Neural cell (in vitro differentiated cells): ENCODE data around the gene MPEG1. TPM values are rescaled to one million over a fixed set of nuclear protein-coding genes. Genes with fewer than 3 reads are reported as not detected.

ENCODE experiments used
- H2AFZ ChIP-seq: fragments of 200-600, 300-800 bp; sonication (generic), shearing (Covaris generic); 2 replicates; pipeline ENCODE4 v1.6.0; 2014; ENCODE audit warnings: low read depth, mild to moderate bottlenecking, antibody characterized with exemption, low read length, moderate library complexity
- H3F3A ChIP-seq: fragments of 200-600 bp; shearing (Covaris generic); 2 replicates; pipeline ENCODE4 v1.6.1; 2016; ENCODE audit warnings: mild to moderate bottlenecking, moderate library complexity, mixed read lengths, antibody characterized with exemption, low read length; ENCODE audit not compliant: insufficient read depth, poor library complexity, severe bottlenecking
- H3K27ac ChIP-seq: fragments of 200-600, 300-800 bp; sonication (generic), shearing (Covaris generic); 2 replicates; pipeline ENCODE4 v1.5.1; 2014; ENCODE audit warnings: mild to moderate bottlenecking, low read length, moderate library complexity
- H3K27me3 ChIP-seq: fragments of 300-800, 200-600 bp; sonication (generic), shearing (Covaris generic); 2 replicates; pipeline ENCODE4 v1.6.0; 2014; ENCODE audit warnings: mild to moderate bottlenecking, low read depth, low read length, moderate library complexity; ENCODE audit not compliant: insufficient read depth
- H3K36me3 ChIP-seq: fragments of 300-800, 200-600 bp; sonication (generic), shearing (Covaris generic); 2 replicates; pipeline ENCODE4 v1.5.1; 2014; ENCODE audit warnings: mild to moderate bottlenecking, antibody characterized with exemption, low read length, moderate library complexity; ENCODE audit not compliant: insufficient read depth
- H3K4me2 ChIP-seq: fragments of 300-800, 200-600 bp; sonication (generic), shearing (Covaris generic); 2 replicates; pipeline ENCODE4 v1.6.0; 2014; ENCODE audit warnings: mild to moderate bottlenecking, low read length
- H3K4me3 ChIP-seq: fragments of 300-800, 200-600 bp; sonication (generic), shearing (Covaris generic); 2 replicates; pipeline ENCODE4 v1.5.1; 2014; ENCODE audit warnings: mild to moderate bottlenecking, low read length, moderate library complexity
- H3K79me2 ChIP-seq: fragments of 200-600 bp; shearing (Covaris generic); replicated peaks from 2 replicates; pipeline ENCODE4 v1.6.0; 2014; ENCODE audit warnings: mild to moderate bottlenecking, low read length, moderate library complexity; ENCODE audit not compliant: insufficient read depth
- H3K9ac ChIP-seq: fragments of 300-800, 200-600 bp; sonication (generic), shearing (Covaris generic); 2 replicates; pipeline ENCODE4 v1.6.1; 2016; ENCODE audit warnings: mild to moderate bottlenecking, low read length, mixed read lengths
- H3K9me2 ChIP-seq: fragments of 200-600 bp; shearing (Covaris generic); 2 replicates; pipeline ENCODE4 v1.6.1; 2016; ENCODE audit warnings: mild to moderate bottlenecking, low read length, mixed read lengths; ENCODE audit not compliant: insufficient read depth
- H3K9me3 ChIP-seq: fragments of 200-600, 300-800 bp; sonication (generic), shearing (Covaris generic); 2 replicates; pipeline ENCODE4 v1.6.1; 2016; ENCODE audit warnings: mild to moderate bottlenecking, mixed run types, low read length, moderate library complexity, mixed read lengths
- H4K20me1 ChIP-seq: fragments of 200-600 bp; shearing (Covaris generic); 2 replicates; pipeline ENCODE4 v1.6.1; 2016; ENCODE audit warnings: mild to moderate bottlenecking, mixed run types; ENCODE audit not compliant: insufficient read depth
- CTCF ChIP-seq: fragments of 450-650 bp; IDR thresholded peaks from 2 replicates; pipeline ENCODE4 v1.5.1; 2014; ENCODE audit warnings: antibody characterized with exemption, mild to moderate bottlenecking, moderate library complexity; ENCODE audit not compliant: poor library complexity, severe bottlenecking
- EP300 ChIP-seq: fragments of 450-650 bp; conservative IDR thresholded peaks from 2 replicates; pipeline ENCODE4 v1.6.1; 2014; ENCODE audit warnings: antibody characterized with exemption, mild to moderate bottlenecking, moderate library complexity; ENCODE audit not compliant: poor library complexity, severe bottlenecking
- EZH2 ChIP-seq: fragments of 200-600, 300-800 bp; shearing (Covaris generic), sonication (generic); IDR thresholded peaks from 2 replicates; pipeline ENCODE4 v1.6.1; 2014; ENCODE audit warnings: antibody characterized with exemption, low read length, borderline replicate concordance, mild to moderate bottlenecking; ENCODE audit not compliant: insufficient read depth, poor library complexity, severe bottlenecking
- MXI1 ChIP-seq: fragments of 450-650 bp; conservative IDR thresholded peaks from 2 replicates; pipeline ENCODE4 v1.6.1; 2014; ENCODE audit warnings: antibody characterized with exemption, mild to moderate bottlenecking; ENCODE audit not compliant: poor library complexity, severe bottlenecking
- POLR2AphosphoS5 ChIP-seq: IDR thresholded peaks from 2 replicates; pipeline ENCODE4 v1.6.1; 2012
- RAD21 ChIP-seq: fragments of 450-650 bp; conservative IDR thresholded peaks from 2 replicates; pipeline ENCODE4 v1.6.1; 2014; ENCODE audit warnings: antibody characterized with exemption, mild to moderate bottlenecking, moderate library complexity
- REST ChIP-seq: IDR thresholded peaks from 2 replicates; pipeline ENCODE4 v1.6.1; 2012; ENCODE audit warnings: borderline replicate concordance
- SMC3 ChIP-seq: fragments of 450-650 bp; conservative IDR thresholded peaks from 2 replicates; pipeline ENCODE4 v1.6.1; 2014; ENCODE audit warnings: antibody characterized with exemption, mild to moderate bottlenecking, moderate library complexity; ENCODE audit not compliant: poor library complexity
- TAF1 ChIP-seq: IDR thresholded peaks from 2 replicates; pipeline ENCODE4 v1.6.1; 2012; ENCODE audit warnings: low read depth
- polyA plus RNA-seq: library from polyadenylated mRNA; depleted of rRNA; stranded (reverse); fragments of >200 nt; gene quantifications from 2 replicates; pipeline ENCODE4 v1.2.3, GENCODE V29; 2014

The MPEG1 gene
- polyA plus RNA-seq, 1 donor from 2014 or later: 0.21 TPM

GRCh38 chr11:59198726-59199125 lies 14.0 kb downstream of the MPEG1 start:
- H3K9ac ChIP-seq: no peak overlapping the region
- H3K27me3 ChIP-seq: no peaks in the 10 kb centered on the region
- no peaks in the 10 kb centered on the region for H3K79me2 ChIP-seq
- H3K36me3 ChIP-seq: peaks cover 35% of the 10 kb centered on the region
- no peaks in the 10 kb centered on the region for H3F3A ChIP-seq
- TF ChIP-seq REST (no peak), EP300 (no peak), EZH2 (no peak), MXI1 (no peak), POLR2AphosphoS5 (no peak), CTCF (no peak), RAD21 (no peak), SMC3 (no peak), TAF1 (no peak)
- no peak overlapping the region for H2AFZ ChIP-seq
- H4K20me1 ChIP-seq: no peaks in the 10 kb centered on the region
- no peak overlapping the region for H3K4me2 ChIP-seq
- H3K27ac ChIP-seq: no peak overlapping the region
- H3K9me3 ChIP-seq: peaks cover 4% of the 10 kb centered on the region
- no peak overlapping the region for H3K4me3 ChIP-seq
- H3K9me2 ChIP-seq: no peaks in the 10 kb centered on the region

- Histone ChIP-seq H3K9me2 (no peaks in the 10 kb centered on the region), H3K36me3 (peaks cover 36% of the 10 kb centered on the region), H3K27ac (no peak overlapping the region), H4K20me1 (no peaks in the 10 kb centered on the region), H2AFZ (no peak overlapping the region), H3K9me3 (peaks cover 4% of the 10 kb centered on the region), H3K27me3 (no peaks in the 10 kb centered on the region), H3K9ac (no peak overlapping the region), H3K79me2 (no peaks in the 10 kb centered on the region), H3F3A (no peaks in the 10 kb centered on the region), H3K4me3 (no peak overlapping the region), H3K4me2 (no peak overlapping the region)
- TF ChIP-seq SMC3 (no peak), EZH2 (no peak), CTCF (no peak), TAF1 (no peak), MXI1 (no peak), POLR2AphosphoS5 (no peak)
Observed at GRCh38 chr11:59197991-59198390, 14.7 kb downstream of the MPEG1 start.
